Measurements from ENCODE around the gene PAPPA.

DNA sequence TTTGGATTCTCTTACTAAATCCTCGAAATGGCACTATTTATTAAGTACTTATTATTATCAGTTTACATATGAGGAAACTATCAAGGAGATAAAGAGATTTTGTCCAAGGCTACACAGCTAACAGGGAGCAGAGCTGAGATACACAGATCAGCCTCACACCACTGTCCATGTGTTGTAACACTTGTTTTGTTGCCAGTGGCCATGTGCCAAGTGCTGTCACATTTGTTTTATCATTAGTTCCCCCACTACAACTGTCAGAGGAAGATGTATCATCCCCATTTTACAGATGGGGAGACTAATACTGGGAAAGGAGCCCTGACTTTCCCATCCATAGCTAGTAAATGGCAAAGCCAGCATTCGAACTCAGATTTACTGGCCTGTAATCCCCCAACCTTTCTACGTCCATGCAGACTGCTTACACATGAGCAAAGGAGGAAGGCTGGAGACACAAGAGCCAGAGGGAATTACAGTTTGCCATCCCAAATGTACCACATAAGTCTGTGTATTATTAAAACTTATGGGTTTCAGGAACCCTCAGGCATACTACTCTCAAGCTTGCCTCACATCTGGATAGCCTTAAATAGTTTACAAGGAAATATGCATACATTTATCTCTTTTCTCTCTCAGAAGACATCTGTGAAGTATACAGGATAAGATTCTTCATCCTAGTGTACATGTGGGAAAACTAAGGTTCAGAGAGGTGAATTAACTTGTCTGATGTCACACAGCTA lies 25.1 kb downstream of the PAPPA start:
- no peak for TF ChIP-seq CTCF (IDR thresholded peaks at IDR 0.05)
- TF ChIP-seq POLR2A (IDR thresholded peaks at IDR 0.05): no peak
